ENCODE results near the gene FGR.
"Not testable (repeated sequence)": the region's sequence is repeated elsewhere in the genome, so short reads cannot be mapped to it uniquely, and the experiment has no call there.

Gene FGR

GRCh38 chr1:27634177-27634984 lies 604 bp downstream of the FGR start:
- DNase-seq: peak; percentile 77

GRCh38 chr1:27633640-27634176 lies 1.3 kb downstream of the FGR start:
- DNase-seq: no peak

GRCh38 chr1:27633298-27633610 lies 1.7 kb downstream of the FGR start:
- no peak for DNase-seq

- peak; percentile 78 for DNase-seq
Measured at GRCh38 chr1:27632387-27633297, 2.3 kb downstream of the FGR start.

- DNase-seq: no peak
Measured at GRCh38 chr1:27630859-27631491, 4.0 kb downstream of the FGR start.

- no peak for DNase-seq
Measured at GRCh38 chr1:27628712-27629111, 6.3 kb downstream of the FGR start.

- not testable (repeated sequence) for DNase-seq
Measured at GRCh38 chr1:27627733-27628132, 7.3 kb downstream of the FGR start.

GRCh38 chr1:27627061-27627460 lies 7.9 kb downstream of the FGR start:
- no peak for DNase-seq

- no peak for DNase-seq
Measured at GRCh38 chr1:27626031-27626935, 8.7 kb downstream of the FGR start.

- no peak for DNase-seq
Measured at GRCh38 chr1:27624467-27625178, 10.4 kb downstream of the FGR start.

- DNase-seq: no peak
Measured at GRCh38 chr1:27623327-27624212, 11.4 kb downstream of the FGR start.

GRCh38 chr1:27622828-27623227 lies 12.2 kb downstream of the FGR start:
- DNase-seq: no peak

GRCh38 chr1:27621051-27621920 lies 13.7 kb downstream of the FGR start:
- DNase-seq: no peak

- DNase-seq: not testable (repeated sequence)
Measured at GRCh38 chr1:27619782-27620438, 15.1 kb downstream of the FGR start.

GRCh38 chr1:27618341-27619082 lies 16.5 kb downstream of the FGR start:
- DNase-seq: no peak

GRCh38 chr1:27617420-27617819 lies 17.6 kb downstream of the FGR start:
- no peak for DNase-seq

GRCh38 chr1:27616441-27616840 lies 18.5 kb downstream of the FGR start:
- no peak for DNase-seq

Measured in activated CD8-positive, alpha-beta memory T cell treated with anti-CD3 and anti-CD28 coated beads for 24 hours (primary cell).